Tibial nerve (tissue), 4 donors: Measurements from ENCODE around the gene KRT80. TPM values are rescaled to one million over a fixed set of nuclear protein-coding genes. Genes with fewer than 3 reads are reported as not detected.

Source experiments
- DNase-seq, 2 donors: peaks; one replicate each; pipeline ENCODE4 v3.0.0-alpha.2; 2019; ENCODE audit warnings: low spot score in 2 of 2
- H3K27ac ChIP-seq, 4 donors: fragments of 200-600 bp; sonication (generic) in 3 of 4; one replicate each; pipeline ENCODE4 v1.5.1; 2017 to 2019; ENCODE audit warnings: mild to moderate bottlenecking in 1 of 4
- H3K27me3 ChIP-seq, 2 donors: fragments of 200-600 bp; sonication (generic) in 1 of 2; one replicate each; pipeline versions ENCODE4 v1.5.1 to v1.6.0; 2017 to 2019
- H3K36me3 ChIP-seq, 3 donors: fragments of 200-600 bp; sonication (generic); one replicate each; pipeline ENCODE4 v1.5.1; 2018 to 2019
- H3K4me1 ChIP-seq, 4 donors: fragments of 200-600 bp; sonication (generic) in 3 of 4; one replicate each; pipeline ENCODE4 v1.5.1; 2017 to 2019
- H3K4me3 ChIP-seq, 4 donors: fragments of 200-600 bp; sonication (generic) in 3 of 4; one replicate each; pipeline ENCODE4 v1.5.1; 2017 to 2019; ENCODE audit warnings: mild to moderate bottlenecking in 1 of 4, moderate library complexity in 1 of 4
- H3K9me3 ChIP-seq, 4 donors: fragments of 200-600 bp; sonication (generic) in 3 of 4; one replicate each; pipeline ENCODE4 v1.5.1; 2017 to 2019
- CTCF ChIP-seq, 5 experiments: fragments of 200-600 bp in 3 of 5; fragments of 450-650 bp in 2 of 5; sonication (generic) in 3 of 5; IDR thresholded peaks; one replicate each; pipeline ENCODE4 v1.5.1; 2016 to 2019; ENCODE audit warnings: antibody characterized with exemption in 5 of 5, mild to moderate bottlenecking in 3 of 5, moderate library complexity in 2 of 5
- EP300 ChIP-seq, 2 donors: sonication (generic); formaldehyde crosslinking; IDR thresholded peaks; one replicate each; pipeline ENCODE4 v1.6.1; 2017; ENCODE audit warnings: antibody characterized with exemption in 2 of 2, mild to moderate bottlenecking in 1 of 2
- POLR2A ChIP-seq, 2 donors: fragments of 450-650 bp; IDR thresholded peaks; one replicate each; pipeline ENCODE4 v1.6.1; 2017; ENCODE audit warnings: antibody characterized with exemption in 2 of 2, mild to moderate bottlenecking in 2 of 2, moderate library complexity in 2 of 2
- WGBS, 2 donors: methylation state at CpG; one replicate each; pipeline ENCODE4 v1.1.5; 2018; 5-methylcytosine and 5-hydroxymethylcytosine counted together
- total RNA-seq, 4 donors: library from RNA; depleted of rRNA; stranded (reverse); fragments of >200 nt; gene quantifications; one replicate each; pipeline ENCODE4 v1.1.0, GENCODE V29; 2016

KRT80 gene
- total RNA-seq, 4 donors from 2014 or later: not detected

GRCh38 chr12:52213564-52214420 is 22.0 kb upstream of the KRT80 start:
- peak in 1 of 2 donors; percentile 70 for DNase-seq
- TF ChIP-seq CTCF (IDR thresholded peaks at IDR 0.05) (peak; percentile 68 to 93 (median 86)), POLR2A (IDR thresholded peaks at IDR 0.05) (no peak)
- H3K27me3 ChIP-seq: peaks cover 0 to 4% of the 10 kb centered on the region in 2 donors
- 34 to 38% methylated on average over 12 to 13 of the region's 13 CpGs for WGBS, 2 donors
- no peak overlapping the region for H3K4me3 ChIP-seq
- no peaks in the 10 kb centered on the region for H3K9me3 ChIP-seq
- H3K36me3 ChIP-seq: no peaks in the 10 kb centered on the region
- H3K27ac ChIP-seq: no peak overlapping the region
- peaks cover 0 to 6% (median 0%) of the 10 kb centered on the region in 4 donors for H3K4me1 ChIP-seq

- WGBS, 2 donors: 76 to 83% methylated on average over 12 to 13 of the region's 13 CpGs
- peak in 1 of 2 donors; percentile 1 for DNase-seq
- Histone ChIP-seq H3K4me3 (no peak overlapping the region), H3K36me3 (no peaks in the 10 kb centered on the region), H3K27ac (no peak overlapping the region), H3K27me3 (peaks cover 0 to 4% of the 10 kb centered on the region in 2 donors), H3K4me1 (peaks cover 0 to 9% (median 0%) of the 10 kb centered on the region in 4 donors), H3K9me3 (no peaks in the 10 kb centered on the region)
- no peak for TF ChIP-seq EP300 (IDR thresholded peaks at IDR 0.05)
- no peak for TF ChIP-seq CTCF (IDR thresholded peaks at IDR 0.05)
- no peak for TF ChIP-seq POLR2A (IDR thresholded peaks at IDR 0.05)
Measured at GRCh38 chr12:52212701-52213563, 21.1 kb upstream of the KRT80 start.

GRCh38 chr12:52211716-52212585 is 20.1 kb upstream of the KRT80 start:
- DNase-seq: peak in 1 of 2 donors; percentile 1
- WGBS, 2 donors: 88 to 89% methylated on average over 12 to 13 of the region's 13 CpGs
- Histone ChIP-seq H3K4me3 (no peak overlapping the region), H3K9me3 (no peaks in the 10 kb centered on the region), H3K27me3 (peaks cover 0 to 4% of the 10 kb centered on the region in 2 donors), H3K27ac (no peak overlapping the region), H3K4me1 (peaks cover 0 to 5% (median 0%) of the 10 kb centered on the region in 4 donors), H3K36me3 (no peaks in the 10 kb centered on the region)
- no peak for TF ChIP-seq CTCF (IDR thresholded peaks at IDR 0.05)
- no peak for TF ChIP-seq POLR2A (IDR thresholded peaks at IDR 0.05)
- TF ChIP-seq EP300 (IDR thresholded peaks at IDR 0.05): no peak

- Histone ChIP-seq H3K4me3 (no peak overlapping the region), H3K4me1 (peaks cover 0 to 5% (median 0%) of the 10 kb centered on the region in 4 donors), H3K27ac (no peak overlapping the region), H3K27me3 (peaks cover 0 to 4% of the 10 kb centered on the region in 2 donors), H3K9me3 (no peaks in the 10 kb centered on the region), H3K36me3 (no peaks in the 10 kb centered on the region)
- TF ChIP-seq POLR2A (IDR thresholded peaks at IDR 0.05): no peak
- 65 to 76% methylated on average over 8 to 10 of the region's 10 CpGs for WGBS, 2 donors
- DNase-seq: peak in 1 of 2 donors; percentile 9
Measured at GRCh38 chr12:52210925-52211650, 19.3 kb upstream of the KRT80 start.
